HG03108 (cell line): Measurements from ENCODE around the gene ZDHHC11B.
"Not testable (repeated sequence)": the region's sequence is repeated elsewhere in the genome, so short reads cannot be mapped to it uniquely, and the experiment has no call there.

Experiments
- ATAC-seq: cut with Tn5 transposase; IDR thresholded peaks from one replicate; pipeline ENCODE4 v1.9.1; 2021; ENCODE audit warnings: moderate library complexity; ENCODE audit not compliant: unreplicated experiment

ZDHHC11B gene

DNA sequence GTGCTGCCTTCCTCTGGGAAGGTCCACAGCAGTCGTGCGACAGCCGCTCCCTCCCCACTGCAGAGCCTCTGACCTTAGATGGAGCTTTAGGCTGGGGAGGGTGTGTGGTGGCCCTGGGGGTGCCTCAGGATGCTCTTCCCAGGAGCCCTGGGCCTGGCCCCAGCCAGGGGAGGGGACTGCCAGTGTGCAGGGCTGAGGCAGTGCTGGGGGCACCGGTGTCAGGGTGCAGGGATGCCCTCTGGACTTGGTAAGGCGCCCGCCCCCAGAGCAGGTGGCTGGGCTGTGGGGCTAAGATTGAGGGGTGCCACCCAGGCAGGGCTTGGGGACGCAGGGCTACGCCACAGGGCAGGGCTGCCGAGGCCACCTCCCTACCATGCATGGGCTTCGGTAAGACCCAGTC is 13.9 kb downstream of the ZDHHC11B start:
- ATAC-seq, result not testable (repeated sequence)

GRCh38 chr5:769485-770145 is 14.9 kb downstream of the ZDHHC11B start:
- not testable (repeated sequence) for ATAC-seq

DNA sequence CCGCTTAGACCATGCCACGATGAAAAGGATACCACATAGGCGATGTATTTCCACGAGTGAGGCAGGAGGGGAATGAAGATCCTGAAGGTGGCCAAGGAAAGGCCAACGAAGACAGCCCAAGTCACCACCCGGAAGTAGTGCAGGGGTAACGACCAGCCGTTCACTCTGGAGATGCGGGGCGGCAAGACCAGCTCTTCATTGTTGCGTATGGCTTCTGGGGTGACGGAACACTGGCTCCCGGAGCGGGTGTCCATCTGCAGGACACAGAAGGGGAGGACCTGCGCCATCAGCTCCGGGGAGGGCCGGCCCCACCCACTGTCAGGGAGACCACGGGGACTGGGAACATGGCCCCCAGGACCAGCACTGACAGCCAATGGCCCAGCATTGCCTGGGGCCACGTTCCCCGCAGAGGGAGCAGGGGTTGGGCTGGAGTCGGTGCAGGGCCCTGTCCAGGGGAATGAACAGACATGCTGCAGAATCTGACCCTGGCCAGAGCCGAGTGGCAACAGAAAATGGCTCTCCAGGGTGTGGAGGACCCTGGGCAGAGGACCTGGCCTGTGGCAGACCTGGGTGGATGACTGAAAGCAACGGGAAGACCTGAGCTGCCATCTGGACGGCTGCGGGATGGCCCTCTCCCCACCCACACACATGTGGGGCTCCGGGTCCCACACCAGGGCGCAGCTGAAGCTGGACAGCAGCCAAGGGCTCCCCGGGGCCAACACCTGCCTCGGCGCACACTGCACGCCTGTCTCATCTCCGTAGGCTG is 17.7 kb downstream of the ZDHHC11B start:
- no peak for ATAC-seq

DNA sequence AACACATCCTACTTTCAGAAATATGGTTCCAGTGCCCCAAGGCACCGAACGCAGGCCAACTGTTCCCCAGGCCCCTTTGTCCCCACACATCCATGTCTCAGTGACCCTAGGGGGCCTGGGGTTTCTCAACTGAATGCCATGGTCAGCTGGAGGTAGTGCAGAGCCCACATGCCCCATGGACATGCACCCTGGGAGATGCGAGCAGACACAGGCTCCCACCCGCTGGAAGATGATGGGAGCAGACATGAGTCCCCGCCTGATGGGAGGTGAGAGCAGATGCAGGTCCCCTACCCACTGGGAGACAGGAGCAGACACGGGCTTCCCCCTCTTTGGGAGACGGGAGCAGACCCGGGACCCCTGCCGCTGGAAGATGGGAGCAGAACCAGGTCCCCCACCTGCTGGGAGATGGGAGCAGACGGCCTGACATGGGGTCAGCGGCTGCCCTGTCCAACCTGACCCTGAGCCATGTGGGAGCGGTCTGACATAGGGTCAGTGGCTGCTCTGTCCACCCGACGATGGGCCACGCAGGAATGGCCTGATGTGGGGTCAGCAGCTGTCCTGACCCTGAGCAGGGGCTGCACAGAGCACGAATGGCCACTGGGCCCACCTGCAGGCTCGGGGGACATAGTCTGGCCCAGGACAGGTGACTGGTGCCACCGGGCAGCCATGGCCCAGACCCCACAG is 18.4 kb downstream of the ZDHHC11B start:
- ATAC-seq, result no peak

GRCh38 chr5:763998-764781 is 20.3 kb downstream of the ZDHHC11B start:
- no peak for ATAC-seq

DNA sequence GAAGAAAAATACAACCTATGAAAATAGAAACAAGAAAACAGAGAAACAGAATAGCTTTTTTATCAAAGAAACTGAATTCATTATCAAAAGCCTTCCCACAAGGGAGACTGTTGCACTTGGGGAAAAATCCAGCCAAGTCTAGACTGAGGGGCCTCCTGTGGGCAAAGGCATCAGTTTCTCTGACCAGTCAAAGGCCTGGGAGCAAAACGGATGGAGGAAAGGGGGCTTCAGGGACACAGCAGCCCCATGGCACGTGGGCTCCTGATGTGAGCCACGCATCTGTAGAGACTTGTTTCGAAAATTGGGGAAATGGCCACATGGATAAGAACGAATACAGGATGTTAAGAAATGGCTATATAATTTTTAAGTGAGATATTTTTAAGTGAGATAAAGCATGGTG is 21.1 kb downstream of the ZDHHC11B start:
- ATAC-seq, result no peak

DNA sequence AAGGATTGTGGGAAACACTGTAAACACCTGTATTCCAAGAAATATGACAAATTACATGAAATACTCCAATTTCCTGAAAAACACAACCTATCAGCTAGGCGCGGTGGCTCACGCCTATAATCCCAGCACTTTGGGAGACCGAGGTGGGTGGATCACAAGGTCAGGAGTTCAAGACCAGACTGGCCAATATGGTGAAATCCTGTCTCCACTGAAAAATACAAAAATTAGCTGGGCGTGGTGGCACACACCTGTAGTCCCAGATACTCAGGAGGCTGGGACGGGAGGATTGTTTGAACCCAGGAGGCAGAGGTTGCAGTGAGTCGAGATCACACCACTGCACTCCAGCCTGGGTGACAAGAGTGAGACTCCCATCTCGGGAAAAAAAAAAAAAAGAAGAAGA is 21.5 kb downstream of the ZDHHC11B start:
- ATAC-seq, result not testable (repeated sequence)

GRCh38 chr5:761854-762710 is 22.4 kb downstream of the ZDHHC11B start:
- ATAC-seq, result no peak

DNA sequence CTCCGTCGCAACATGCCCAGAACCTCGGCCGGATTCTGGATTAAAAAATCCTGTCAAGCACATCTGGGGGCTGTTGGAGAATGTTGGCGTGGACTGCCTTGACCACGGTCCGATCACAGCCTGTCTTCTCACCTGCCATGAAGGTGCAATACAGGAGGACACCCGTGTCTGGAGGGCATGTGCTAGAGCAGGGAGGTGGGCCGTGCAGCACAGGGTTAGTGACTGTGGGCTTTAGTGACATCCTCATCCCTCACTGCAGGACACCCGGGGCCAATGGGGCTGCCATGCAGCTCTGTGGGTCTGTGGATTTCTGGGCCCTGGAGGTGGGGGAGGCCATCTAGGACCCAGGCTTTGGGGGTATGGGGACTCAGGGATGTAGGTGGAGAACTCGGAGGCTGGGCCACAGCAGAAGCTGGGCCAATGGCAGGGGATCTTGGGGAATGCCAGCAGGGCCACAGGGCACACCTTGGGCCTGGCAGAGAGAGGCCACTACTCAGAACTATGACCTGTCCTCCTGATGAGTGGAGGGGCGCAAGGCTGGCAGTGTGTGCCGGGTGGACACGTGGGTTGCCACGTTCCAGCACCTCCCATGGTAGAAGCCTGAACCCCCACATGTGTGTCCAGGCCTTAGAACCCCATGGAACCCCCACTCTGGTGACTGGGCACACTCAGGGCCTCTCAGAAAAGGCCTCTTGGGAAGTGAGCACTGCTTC is 23.3 kb downstream of the ZDHHC11B start:
- no peak for ATAC-seq

- no peak for ATAC-seq
These were observed 24.0 kb downstream of the ZDHHC11B start for GRCh38 chr5:760363-761058.

- no peak for ATAC-seq
These were observed 24.7 kb downstream of the ZDHHC11B start for GRCh38 chr5:759781-760362.

DNA sequence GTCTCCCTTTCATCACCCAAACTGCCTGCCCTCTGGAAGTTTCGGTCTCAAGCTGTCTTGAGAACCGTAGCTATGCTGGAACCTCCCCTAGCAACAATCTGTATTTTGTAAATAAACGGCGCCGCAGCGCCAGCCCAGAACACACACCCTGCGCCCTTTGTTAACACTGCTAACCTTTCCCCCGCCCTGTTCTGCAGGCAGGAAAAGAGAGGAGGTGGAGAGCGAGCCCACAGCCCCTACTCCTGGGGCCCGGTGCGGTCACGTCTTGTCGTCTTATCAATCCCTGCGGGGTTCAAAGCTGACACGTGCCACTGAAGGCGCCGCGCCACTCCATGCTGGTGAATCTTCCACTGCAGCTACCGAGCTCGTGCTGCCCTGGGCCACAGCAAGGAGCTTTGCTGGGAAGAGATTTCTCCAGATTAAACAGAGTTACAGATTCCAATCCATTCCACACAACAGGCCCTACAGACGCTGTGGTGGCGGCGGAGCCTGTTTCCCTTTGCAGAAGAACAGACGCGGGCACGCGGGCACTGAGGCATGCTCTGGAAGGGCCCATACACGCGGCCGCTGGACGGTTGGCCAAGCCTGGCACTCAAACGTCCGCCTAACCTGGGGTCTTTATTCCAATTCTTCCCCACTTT is 25.3 kb downstream of the ZDHHC11B start:
- ATAC-seq, result no peak

DNA sequence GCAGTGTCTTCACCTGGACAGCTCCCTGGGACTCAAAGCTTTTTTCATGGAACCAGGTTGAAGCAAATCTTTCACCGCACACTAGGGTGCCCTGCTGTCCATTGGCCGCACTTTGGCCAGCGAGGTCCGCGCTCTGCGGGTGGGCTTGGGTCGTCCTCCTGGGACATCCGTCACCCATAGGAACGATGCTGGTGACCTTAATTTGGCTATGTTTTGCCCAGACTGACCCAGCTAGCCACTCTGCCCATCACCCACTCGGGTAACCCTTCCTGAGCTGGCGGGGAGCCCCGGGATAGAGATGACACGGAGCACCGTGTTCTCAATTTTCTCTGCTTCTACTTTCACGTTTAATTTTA is 25.9 kb downstream of the ZDHHC11B start:
- no peak for ATAC-seq

- no peak for ATAC-seq
These were observed 26.4 kb downstream of the ZDHHC11B start for GRCh38 chr5:757931-758697.

DNA sequence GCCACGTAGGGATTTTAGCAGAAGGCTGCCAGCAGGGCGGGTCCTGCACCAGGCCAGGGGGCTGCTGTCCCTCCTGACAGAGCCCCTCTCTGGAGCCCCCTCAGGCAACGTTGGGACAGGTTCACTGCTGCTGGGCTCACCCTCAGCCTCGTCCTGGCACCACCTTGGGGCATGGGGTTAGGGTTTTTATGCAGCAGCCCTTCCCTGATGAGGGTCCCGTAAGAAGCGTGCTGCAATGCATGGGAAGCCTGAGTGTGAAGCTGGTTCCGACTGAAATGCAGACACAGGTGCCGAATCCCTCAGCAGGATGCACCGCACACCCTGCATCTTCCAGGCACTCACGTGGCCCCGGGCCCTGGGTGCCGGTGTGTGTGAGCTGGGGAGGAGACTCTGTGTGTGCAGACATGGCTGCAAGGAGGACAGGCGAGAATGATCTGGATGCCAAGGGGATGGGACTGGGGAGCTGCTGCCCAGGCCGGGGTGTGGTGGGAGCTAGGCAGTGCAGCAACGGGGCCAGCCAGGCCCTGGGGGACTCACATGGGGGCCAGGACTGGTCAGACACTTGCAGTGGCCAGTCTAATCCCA is 27.1 kb downstream of the ZDHHC11B start:
- no peak for ATAC-seq

DNA sequence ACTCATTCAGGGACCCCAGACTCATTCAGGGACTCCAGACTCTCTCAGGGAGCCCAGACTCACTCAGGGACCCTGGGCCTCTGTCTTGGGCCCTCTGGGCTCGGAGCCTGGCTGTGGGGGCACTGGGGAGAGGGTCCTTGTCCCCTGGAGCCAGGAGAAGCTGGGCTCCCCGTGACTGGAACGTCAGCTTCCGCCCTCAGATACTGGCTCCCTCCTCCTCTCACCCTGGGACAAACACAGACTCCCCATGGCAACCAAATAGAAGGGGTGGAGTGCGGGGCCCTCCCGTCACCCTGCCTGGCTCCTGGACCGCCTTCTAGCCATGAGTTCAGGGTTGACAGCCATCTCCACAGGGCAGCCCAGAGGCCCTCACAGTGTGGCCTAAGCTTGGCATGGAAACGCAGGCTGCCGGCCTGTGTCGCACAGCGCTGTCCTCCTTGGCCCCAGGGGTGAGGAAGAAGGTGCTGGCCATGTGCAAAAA is 27.6 kb downstream of the ZDHHC11B start:
- no peak for ATAC-seq

DNA sequence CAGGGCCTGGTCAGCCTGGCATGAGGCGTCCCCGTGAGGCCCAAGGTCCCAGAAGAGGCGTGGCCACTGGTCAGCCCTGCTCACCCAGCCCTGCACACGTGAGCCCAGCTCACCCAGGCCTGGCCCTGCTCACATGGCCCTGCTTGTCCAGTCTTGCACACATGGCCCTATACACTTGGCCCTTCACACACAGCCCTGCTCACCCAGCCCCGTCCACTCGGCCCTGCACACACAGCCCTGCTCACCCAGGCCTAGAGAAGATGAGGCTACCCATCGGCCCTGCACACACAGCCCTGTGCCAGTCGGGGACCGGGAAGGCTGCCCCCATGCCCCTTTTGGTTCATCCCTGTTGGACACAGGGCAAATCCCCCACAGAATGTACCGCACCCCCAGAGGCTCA is 28.4 kb downstream of the ZDHHC11B start:
- no peak for ATAC-seq
